HG03432 (cell line): ENCODE measurements around the gene JOSD2.

Experiments
- ATAC-seq: cut with Tn5 transposase; IDR thresholded peaks from one replicate; pipeline ENCODE4 v1.9.1; 2021; ENCODE audit warnings: mild to moderate bottlenecking, moderate library complexity; ENCODE audit not compliant: unreplicated experiment

Gene JOSD2

GRCh38 chr19:50457300-50457699, 53.7 kb downstream of the JOSD2 start:
- no peak for ATAC-seq
